ENCODE results near the gene RBM42. TPM values are rescaled to one million over a fixed set of nuclear protein-coding genes. Genes with fewer than 3 reads are reported as not detected.

Gene RBM42
- total RNA-seq, 1 donor = 43.0 TPM

DNA sequence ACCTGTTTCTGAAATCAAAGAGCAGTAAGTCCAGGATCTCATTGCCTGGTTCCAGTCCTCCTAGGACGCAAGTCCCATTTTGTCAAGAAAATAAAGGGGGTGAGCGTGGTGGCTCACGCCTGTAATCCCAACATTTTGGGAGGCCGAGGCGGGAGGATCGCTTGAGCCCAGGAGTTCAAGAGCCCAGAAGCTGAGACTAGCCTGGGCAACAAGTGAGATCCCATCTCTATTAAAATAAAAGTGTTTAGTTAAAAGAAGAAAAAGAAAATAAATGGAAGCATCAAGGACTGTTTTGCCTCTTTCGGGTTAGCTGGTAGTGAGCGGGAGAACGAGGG, 16.6 kb upstream of the RBM42 start:
- TF ChIP-seq, protein P1, sequence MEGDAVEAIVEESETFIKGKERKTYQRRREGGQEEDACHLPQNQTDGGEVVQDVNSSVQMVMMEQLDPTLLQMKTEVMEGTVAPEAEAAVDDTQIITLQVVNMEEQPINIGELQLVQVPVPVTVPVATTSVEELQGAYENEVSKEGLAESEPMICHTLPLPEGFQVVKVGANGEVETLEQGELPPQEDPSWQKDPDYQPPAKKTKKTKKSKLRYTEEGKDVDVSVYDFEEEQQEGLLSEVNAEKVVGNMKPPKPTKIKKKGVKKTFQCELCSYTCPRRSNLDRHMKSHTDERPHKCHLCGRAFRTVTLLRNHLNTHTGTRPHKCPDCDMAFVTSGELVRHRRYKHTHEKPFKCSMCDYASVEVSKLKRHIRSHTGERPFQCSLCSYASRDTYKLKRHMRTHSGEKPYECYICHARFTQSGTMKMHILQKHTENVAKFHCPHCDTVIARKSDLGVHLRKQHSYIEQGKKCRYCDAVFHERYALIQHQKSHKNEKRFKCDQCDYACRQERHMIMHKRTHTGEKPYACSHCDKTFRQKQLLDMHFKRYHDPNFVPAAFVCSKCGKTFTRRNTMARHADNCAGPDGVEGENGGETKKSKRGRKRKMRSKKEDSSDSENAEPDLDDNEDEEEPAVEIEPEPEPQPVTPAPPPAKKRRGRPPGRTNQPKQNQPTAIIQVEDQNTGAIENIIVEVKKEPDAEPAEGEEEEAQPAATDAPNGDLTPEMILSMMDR (IDR thresholded peaks at IDR 0.05; ENCODE audit: insufficient read depth, low read length) = no peak
- H3K4me3 ChIP-seq (ENCODE audit: low read depth, low read length) = peak overlapping the region; percentile 96
- no peak for DNase-seq (ENCODE audit: low read depth)

DNA sequence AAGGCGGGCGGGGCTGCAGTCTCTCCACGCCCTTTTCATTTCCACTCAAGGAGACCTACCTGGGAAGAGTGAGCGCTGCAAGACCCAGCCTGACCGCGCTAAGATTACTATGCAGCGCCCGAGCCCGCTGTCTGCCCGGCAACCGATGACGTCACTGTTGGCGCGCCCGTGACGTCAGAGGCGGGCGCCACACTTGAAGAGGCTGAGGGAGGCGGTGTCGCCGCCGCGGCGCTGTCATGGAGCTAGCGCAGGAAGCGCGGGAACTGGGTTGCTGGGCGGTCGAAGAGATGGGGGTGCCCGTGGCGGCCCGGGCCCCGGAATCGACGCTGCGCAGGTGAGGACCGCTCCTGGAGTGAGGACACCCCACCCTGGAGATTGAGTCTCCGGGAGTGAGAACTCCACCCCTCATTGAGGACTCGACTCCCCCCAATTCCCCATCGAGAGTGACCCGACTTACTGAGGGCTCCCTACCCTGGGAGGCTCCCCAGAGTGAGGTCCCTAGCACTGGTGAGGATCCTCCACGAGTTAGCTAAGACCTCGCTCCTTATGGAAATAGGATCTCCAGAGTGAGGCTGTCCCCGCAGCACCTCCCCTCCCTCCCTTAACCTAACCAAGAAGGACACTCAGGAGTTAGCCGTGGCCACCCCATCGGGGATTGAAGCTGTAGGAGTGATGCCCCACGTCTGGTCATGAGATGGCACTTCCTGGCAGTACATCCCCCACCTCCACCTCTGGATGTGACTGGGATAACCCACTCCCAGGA, 16.1 kb upstream of the RBM42 start, which contains the start of gene HAUS5:
Gene HAUS5 (plus strand): TSS at position 177 of the 763 bp plus-strand sequence. CDS start 60 bp downstream, at position 237.
- TF ChIP-seq, protein P1 (IDR thresholded peaks at IDR 0.05; ENCODE audit: insufficient read depth, low read length) = no peak
- peak within 1 kb of the TSS; percentile 96 for H3K4me3 ChIP-seq (ENCODE audit: low read depth, low read length)
- peak; percentile 84 for DNase-seq (ENCODE audit: low read depth)

DNA sequence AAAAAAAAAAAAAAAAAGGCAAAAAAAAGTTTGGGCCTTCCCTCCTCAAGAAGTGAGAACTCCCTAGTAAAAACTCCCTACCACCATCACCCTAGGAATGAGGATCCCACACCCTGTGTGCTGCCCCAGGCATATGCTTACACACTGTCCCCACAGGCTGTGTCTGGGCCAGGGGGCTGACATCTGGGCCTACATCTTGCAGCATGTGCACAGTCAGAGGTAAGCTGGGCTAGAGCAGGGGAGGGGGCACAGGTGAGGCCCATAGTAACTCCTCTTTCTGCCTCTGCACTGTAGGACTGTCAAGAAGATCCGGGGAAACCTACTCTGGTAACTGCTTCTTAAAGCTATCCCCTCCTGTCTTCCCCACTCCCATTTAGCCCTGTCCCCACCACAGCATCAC, 15.3 kb upstream of the RBM42 start:
- DNase-seq (ENCODE audit: low read depth) = no peak
- no peak overlapping the region for H3K4me3 ChIP-seq (ENCODE audit: low read depth, low read length)
- TF ChIP-seq, protein P1 (IDR thresholded peaks at IDR 0.05; ENCODE audit: insufficient read depth, low read length) = no peak

DNA sequence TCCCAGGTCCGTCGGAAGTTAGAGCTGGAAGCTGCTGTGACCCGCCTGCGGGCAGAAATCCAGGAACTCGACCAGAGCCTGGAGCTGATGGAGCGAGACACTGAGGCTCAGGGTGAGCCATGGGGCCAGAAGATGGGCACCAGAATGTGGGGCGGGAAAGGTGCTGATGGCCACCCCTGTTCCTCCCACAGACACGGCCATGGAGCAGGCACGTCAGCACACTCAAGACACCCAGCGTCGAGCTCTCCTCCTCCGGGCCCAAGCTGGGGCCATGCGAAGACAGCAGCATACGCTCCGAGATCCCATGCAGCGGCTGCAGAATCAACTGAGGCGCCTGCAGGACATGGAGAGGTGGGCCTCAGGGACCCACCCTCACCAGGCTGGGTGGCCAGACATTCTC, 13.8 kb upstream of the RBM42 start:
- H3K4me3 ChIP-seq (ENCODE audit: low read depth, low read length) = no peak overlapping the region
- TF ChIP-seq, protein P1 (IDR thresholded peaks at IDR 0.05; ENCODE audit: insufficient read depth, low read length) = no peak
- DNase-seq (ENCODE audit: low read depth) = no peak

DNA sequence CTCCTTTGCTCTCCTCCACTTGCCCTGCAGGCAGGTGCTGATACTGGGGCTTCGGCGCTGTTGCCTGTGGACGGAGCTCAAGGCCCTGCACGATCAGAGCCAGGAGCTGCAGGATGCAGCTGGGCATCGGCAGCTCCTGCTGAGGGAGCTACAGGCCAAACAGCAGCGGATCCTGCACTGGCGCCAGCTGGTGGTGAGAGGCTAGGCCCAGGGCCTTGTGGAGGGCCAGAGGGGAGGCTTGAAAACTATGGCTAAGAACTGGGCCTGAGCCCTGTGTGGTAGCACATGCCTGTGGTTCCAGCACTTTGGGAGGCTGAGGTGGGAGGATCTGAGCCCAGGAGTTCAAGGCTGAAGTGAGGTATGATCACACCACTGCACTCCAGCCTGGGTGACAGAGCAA, 10.0 kb upstream of the RBM42 start:
- TF ChIP-seq, protein P1 (IDR thresholded peaks at IDR 0.05; ENCODE audit: insufficient read depth, low read length) = no peak
- no peak for DNase-seq (ENCODE audit: low read depth)
- H3K4me3 ChIP-seq (ENCODE audit: low read depth, low read length) = no peak overlapping the region

DNA sequence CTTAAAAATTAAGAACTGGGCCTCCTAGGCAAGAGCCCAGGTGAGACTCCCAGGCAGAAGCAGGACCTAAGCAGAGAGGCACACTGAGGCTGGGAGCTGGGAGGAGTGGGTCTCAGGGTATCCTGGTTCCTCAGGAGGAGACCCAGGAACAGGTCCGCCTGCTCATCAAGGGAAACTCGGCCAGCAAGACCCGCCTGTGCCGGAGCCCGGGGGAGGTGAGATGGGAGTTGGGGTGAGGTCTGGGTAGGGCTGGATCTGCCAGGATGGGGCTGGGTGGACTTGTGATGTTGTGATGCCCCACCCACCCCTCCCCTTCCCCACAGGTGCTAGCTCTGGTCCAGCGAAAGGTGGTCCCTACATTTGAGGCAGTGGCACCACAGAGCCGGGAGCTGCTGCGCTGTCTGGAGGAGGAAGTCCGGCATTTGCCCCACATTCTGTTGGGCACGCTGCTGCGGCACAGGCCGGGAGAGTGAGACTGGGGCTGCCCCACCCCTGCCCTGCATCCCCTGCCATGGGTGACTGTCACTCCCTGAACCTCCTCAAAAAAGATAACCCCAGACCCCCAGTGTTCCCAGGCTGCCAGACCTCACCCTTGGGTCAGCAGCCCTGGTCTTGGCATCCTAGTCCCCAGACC, 9.4 kb upstream of the RBM42 start:
- TF ChIP-seq, protein P1 (IDR thresholded peaks at IDR 0.05; ENCODE audit: insufficient read depth, low read length) = no peak

More for the DNA sequence above, 9.4 kb upstream of the RBM42 start:
- H3K4me3 ChIP-seq (ENCODE audit: low read depth, low read length) = no peak overlapping the region
- no peak for DNase-seq (ENCODE audit: low read depth)

Data from fibroblast of the aortic adventitia (primary cell).